Measurements from ENCODE around the gene SETBP1.

Gene SETBP1

DNA sequence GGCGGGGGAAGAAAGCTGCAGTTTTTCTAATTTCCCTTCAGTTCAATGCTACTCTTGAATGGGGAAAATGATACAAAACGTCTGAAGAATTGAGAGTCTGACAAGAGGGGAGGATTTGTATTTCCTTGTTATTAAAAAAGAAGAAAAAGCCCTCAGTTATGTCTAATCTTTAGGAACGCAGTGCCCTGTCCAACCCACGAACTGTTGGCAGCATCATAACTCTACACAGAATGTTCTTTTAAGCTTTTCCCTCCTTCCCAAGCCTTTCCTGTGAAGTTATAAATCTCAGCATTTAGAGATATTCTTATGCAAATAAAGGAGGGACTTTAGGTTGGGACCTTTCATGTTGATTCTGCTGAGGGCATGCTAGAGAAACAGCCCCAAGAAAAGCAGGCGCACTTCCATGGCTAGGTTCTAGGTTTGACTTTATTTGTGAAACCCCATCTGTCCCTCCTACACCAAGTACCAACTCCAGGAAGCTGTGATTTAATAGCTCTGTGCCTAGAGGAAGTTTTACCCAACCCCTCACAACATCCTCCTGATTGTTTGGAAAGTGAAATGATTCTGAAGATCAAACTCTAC, 288.6 kb downstream of the SETBP1 start:
- no peak for DNase-seq (ENCODE audit: low spot score)

DNA sequence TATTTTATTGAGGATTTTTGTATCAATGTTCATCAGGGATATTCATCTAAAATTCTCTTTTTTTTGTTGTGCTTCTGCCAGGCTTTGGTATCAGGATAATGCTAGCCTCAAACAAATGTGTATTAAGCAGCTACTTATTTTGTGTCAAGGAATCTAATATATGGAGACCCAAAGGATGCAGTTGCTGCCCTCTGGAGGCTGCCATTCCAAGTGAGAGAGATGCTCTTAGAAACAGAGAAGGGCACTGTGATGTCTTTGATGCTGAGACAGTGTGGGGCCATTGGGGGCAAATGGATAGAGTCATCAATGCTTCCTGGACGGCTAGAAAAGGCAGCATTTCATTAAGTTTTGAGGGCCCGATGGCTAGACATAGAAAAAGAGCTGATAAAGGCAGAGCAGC, 292.6 kb downstream of the SETBP1 start:
- DNase-seq (ENCODE audit: low spot score), result no peak

DNA sequence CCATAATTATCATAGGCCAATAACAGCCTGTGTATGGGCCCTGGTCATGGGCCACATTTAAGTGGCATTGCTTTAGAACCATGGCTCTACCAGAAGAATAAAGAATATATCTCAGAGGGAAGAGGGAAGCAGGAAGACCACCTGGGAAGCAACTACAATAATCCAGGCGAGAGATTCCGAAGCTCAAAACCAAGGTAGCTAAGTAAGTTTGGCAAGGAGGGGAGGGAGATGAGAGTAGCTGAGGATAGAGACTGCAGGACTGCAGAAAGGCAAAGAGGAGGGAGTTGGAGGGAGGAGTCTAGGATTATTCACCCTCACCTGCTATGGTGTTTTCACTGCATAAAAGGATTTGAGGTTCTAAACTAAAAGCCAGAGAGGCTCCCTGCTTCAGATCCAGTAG, 293.5 kb downstream of the SETBP1 start:
- DNase-seq (ENCODE audit: low spot score), result no peak

DNA sequence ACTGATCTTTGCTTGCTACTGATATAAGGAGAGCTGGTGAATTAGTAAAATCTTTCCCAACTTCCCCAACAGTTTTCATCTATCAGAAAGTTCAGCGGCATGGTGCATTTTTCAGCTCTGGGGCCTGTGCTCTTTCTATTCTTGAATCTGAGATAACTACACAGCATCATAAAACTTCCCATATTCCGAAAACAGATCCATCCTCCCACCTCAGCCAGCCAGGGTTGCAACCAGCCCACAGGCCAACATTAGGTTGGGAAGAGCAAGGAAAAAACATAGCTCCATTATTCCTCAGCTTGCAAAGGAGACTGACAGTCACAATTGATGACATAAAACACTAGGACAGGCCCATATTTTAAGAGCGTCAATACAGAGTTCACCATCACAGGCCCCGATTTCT, 297.2 kb downstream of the SETBP1 start:
- no peak for DNase-seq (ENCODE audit: low spot score)

DNA sequence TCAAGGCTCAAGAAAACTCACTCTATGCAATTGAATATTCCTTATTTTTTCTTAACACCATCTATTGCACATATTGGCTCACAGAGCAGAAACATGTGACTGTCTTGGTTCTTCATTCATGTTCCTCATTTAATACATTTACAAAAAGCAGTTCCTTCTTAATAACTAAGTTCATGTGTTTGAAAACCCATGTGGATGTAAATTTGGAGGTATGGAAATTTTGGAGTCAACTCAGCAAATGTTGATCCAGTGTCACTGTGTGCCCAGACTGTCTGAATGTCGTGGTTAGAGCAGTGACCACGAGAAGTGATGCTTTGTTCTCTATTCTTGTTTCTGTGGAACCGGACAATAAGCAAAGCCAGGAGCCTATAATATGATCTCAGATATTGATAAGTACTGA, 299.1 kb downstream of the SETBP1 start:
- peak; percentile 49 for DNase-seq (ENCODE audit: low spot score)

DNA sequence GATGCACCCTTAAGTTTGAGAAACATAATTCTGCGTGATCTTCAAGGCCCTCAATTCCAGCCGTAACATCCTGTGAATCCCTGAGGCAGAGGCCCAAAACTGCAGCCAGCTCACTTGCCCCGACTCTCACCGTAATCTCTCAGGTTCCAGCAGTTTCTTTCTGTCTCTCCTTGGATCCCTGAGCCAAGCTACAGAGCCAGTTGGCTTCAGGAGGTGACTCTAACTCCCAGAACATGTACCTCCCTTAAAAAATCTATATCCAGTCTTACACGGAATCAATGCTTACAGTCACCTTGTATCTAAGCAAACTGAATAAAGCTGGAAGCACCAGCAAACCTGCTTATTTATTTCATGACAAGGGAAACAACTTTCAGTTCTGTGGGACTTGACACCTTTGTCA, 300.4 kb downstream of the SETBP1 start:
- DNase-seq (ENCODE audit: low spot score), result no peak

DNA sequence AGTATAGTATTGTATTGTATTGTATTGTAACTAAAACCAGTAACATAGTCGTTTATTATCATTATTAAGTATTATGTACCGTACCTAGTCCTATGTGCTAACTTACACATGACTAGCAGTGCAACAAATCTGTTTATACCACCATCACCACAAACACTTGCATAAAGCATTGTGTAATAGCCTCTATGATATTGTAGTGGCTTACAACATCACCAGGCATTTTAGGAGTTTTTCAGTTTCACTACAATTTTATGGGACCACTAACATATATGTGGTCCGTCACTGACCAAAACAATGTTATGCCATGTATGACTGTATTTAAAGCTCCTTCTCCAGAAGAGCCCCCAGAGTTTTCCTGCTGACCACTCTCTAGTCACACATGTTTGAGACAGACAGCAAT, 306.2 kb downstream of the SETBP1 start:
- no peak for DNase-seq (ENCODE audit: low spot score)

DNA sequence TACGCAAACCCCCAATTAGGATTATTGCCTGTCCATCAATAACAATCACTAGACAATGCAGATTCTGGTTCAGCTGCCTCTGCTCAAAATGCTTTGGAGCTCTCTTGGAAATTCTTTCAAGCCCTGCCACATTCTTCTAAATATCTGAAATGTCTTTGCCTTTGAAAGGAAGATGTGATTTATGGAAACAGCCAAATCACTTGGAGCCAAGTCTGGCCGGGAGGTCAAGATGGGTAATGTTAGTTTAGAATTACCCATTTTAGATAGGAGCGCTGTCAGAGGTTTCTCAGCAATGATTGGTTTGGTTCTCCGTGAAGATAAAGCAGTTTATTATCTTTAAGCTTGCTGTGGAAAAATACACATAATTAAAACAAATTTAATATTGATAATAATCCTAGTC, 306.7 kb downstream of the SETBP1 start:
- DNase-seq (ENCODE audit: low spot score), result no peak

DNA sequence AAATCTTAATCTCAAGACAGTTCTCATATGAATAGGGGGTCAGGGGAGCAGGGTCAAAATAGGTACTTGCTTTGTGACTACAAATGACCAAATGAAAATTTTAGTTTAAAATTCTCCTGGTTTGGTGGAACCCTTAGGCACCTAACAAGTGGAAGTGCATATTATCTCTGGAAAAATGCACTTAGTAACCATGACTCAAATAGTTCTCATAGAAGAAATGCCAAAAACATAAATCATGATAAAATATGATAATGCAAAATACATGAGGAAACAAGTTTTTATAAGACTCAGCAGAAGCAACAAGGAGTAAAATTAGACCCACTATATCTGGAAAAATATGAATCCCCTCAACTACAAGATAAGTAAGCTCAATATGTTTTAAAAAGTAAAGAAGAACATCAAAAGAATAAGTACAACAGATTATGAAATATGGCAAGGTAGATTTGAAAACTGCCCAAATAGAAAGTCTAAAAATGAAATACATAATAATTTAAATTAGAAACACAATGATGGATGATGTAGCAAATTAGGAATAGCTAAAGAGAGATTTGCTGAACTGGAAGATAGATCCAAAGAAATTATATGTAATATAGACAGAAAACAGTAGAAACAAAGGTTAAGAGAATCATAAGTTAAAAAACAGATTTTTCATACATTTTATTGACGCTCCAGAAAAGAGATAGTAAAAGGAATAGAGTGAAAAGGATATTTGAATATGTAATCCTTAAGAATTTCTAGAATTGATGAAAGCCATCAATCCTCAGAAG, 308.3 kb downstream of the SETBP1 start:
- no peak for DNase-seq (ENCODE audit: low spot score)

DNA sequence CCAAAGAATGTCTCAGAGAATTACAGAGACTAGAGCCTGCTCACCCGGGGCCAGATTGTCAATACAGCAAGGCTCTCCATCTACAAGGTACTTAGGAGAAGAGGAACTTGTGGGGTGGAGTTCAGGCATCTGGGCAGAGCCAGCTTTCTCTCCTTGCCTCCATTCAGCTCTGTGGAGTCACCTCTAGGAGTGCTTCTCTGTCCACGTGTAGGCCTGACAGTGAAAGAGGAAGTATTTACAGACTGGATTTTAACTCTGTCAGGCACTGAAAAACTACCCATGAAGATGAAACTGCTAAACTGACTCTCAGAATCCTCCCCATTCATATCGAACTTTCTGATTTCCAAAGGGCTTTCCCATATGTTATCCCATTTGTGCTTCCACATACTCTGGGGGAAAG, 315.6 kb downstream of the SETBP1 start:
- no peak for DNase-seq (ENCODE audit: low spot score)

DNA sequence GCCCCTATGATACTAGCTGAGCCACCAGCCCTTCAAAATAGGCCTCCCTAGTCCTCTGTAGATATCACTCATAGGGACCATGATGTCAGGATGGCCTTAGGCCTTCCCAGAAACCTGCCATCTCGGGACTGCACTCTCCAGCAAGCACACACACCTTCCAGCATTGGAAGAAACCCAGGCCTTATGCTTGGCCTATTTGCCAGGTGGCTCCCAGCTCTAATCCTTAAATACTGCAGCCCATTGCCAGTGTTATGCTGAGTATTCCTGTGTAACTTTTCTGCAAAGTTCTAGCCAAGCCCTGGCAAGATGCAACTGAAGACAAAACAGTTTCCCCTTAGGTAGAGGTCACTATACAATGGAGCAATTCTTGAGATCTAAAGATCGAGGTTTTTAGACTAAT, 316.5 kb downstream of the SETBP1 start:
- DNase-seq (ENCODE audit: low spot score), result no peak

DNA sequence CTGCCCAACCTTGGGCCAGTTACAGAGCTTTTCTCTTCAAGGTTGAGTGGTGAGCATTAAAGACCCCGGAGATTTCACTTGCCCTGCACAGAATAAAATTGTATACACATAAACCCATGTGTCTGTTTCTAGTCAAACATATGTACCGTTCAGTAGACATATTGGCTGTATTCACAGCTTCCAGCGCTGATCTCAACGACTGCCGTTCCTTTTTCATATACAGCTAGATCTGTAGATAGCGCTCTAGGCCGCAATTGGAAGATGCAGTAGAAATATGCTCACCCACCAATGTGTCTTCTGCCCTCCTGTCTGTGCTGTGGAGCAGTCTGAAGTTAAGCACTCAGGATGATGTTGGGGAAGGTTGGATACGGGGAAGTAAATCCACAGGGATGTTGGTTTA, 317.7 kb downstream of the SETBP1 start:
- DNase-seq (ENCODE audit: low spot score), result no peak

DNA sequence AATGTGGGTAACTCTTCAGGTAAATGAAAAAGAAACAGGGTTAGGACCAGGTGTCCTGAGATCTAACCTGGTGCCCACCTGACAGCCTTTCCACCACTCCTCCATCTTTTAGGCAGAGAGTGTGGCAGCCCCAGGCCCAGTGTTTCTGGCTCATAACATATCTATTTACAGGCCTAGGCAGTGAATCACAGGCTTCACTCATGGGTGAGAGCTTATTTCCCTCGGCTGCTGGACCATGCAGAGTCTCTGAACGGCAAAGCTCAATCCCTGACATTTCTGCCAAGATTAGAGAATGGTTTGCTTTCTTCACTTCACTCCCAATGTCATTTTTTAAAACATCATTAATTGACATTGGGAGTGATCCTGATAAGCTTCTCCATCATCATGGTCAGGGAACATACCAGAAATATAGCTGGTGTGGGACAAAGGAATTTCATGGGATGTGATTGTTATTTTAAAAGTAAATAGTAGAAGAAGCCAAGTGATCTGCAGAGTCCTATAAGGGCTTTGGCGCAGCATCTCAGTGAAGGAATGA, 323.9 kb downstream of the SETBP1 start:
- DNase-seq (ENCODE audit: low spot score), result no peak

DNA sequence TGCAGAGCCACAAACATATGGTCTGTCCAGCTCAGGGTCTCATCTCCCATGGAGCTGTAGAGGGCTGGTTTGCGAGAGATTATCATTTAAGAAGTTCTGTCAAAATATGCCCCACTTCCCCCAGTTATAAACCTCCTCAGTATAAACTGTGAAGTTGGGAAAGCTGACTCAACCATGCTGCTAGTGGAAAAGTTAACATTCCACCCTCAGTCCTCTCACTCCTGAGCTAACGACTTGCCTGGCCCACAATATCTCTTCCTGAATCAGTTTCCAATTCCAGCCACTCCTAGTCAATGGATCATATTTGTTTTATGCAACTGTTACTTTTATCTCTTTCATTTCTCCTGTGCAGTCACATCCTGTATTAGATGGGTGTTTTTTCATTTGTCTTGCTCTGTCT, 326.2 kb downstream of the SETBP1 start:
- DNase-seq (ENCODE audit: low spot score), result no peak

DNA sequence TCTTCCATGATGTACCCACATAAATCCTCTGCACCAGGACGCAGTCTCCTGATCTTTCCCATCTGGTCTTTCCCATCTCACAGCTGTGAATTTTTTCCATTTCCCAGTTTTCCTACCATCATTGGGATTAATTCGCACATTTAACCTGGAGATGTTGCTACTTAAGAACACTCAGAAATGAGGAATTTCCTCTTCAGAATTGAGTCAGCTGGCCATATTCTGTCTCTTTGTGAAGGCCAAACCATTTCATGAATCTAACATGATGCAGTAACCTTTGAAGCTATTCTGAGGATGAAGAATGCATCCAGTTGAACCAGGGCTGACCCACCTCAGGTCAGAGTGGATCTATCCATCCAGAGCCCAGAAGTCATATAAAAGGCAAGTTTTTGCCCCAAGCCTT, 326.8 kb downstream of the SETBP1 start:
- no peak for DNase-seq (ENCODE audit: low spot score)

DNA sequence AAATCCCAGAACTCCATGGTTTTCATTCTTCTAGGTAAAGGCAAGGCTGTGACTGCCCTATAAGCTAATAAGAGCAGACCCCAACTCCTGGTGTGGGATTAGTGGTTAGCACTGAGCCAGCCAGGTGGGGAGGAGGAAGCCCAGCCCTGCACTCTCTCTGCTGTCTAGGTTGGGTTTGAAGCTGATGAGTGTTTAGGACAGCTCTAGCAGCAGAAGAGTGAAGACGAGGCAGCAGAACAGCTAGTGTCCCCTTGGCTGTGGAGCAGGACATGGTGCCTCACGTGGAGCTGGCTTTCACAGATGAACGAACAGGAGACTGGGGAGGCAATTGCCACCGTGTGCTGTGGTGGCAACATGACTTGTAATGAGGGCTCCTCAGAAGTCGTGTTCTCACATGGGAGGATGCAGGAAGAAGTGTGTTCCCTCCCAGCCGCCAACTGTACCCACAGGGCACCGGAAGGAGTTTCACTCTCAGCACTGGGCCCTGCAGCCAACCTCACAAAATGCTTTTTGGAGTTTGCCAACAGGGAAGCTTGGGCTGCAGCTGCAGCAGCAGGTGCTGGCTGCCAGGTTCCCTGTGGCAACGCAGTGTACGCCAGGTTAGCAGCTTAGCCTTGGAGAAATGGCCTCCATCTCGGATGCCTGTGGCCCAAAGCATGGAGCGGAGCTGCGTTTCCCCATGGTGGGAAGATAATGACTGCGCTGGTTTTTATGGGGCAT, 328.2 kb downstream of the SETBP1 start:
- DNase-seq (ENCODE audit: low spot score), result no peak

DNA sequence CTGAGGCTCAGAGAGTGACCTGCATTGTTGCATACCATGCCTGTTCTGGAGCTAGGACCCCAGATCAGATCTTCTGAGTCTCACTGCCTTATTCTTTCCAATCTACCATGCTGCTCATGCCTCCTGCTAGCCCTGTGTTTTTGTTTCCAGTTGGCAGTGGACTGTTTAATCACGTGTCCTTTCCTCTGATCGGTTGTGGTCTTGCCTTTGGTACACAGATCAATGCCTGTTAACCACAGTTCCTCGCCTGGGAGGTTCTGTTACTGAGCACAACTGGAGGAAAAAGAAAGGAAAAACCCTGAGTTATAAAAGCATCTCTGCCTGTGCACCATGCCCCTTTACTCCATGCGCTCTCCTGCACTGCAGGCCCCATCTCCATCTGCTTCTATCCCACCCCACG, 329.1 kb downstream of the SETBP1 start:
- no peak for DNase-seq (ENCODE audit: low spot score)

DNA sequence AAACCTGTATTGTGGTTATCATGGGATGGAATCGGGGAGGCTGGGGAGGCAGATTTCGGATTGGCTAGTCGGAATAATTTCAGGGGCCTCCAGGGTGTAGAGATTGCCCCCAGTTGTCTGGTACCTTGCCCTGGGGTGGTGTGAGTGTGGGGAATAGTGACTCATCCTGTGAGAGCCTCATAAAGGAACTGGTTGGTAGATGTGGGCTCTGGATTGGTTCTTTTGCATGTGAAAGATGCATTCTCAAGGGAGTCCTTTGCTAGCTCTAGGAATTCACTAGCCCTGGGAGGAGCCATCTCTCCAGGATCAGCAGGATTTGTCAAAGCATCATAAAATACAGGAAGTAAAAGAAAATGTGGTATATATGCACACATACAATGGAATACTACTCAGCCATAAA, 331.6 kb downstream of the SETBP1 start:
- no peak for DNase-seq (ENCODE audit: low spot score)

DNA sequence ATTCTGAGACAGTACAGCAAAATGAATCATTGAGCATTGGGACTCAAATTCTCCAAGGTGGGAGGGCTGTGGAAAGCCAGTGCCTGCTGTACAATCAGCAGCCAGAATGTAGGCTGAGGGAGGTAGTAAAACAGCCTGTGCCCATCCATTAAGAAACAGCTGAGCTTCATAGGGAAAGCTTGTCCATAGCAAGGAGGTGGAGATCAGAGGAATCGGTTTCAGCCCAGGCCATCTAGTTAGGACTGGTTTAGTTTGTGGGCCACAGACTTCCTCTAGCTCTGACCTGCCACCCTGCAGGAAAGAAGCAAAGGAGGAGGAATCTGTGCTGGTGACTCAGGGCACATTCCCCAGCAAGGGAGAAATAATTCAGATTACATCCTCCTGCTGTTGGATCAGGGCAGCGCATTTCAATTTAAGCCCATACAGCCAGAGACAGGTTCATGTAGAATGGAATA, 333.4 kb downstream of the SETBP1 start:
- no peak for DNase-seq (ENCODE audit: low spot score)

DNA sequence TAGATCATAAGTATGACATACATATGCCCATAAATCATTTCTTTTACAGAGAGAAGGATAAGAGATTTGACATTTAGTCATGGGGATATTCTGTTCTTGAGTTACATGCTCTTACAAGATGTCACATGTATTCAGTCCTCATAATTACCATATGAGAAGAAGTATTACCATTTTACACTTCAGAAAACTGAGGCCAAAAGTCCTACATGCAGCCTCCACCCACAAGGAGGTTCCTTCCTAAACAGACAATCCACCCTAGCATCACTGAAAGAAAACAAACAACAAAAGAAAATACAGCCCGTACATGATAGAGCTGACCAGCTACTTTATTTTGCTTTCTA, 335.1 kb downstream of the SETBP1 start:
- no peak for DNase-seq (ENCODE audit: low spot score)

DNA sequence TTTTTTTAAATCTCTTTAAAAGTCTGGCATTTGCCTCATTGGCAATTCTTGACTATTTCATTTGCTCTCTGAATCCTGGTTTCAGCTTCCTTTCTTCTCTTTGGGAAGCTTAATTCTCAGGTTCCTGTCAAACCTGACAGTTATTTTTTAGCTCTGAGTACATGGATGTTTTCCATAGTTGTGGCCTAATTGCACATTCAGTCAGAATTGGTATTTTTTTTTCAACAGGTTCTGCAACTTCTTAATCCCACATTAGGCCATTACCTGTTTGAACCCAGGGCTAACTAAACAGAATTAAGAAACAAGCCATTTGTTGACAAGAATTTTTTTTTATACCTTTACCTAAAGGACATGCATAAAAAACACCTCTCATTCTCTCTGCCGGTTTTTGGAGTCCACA, 338.8 kb downstream of the SETBP1 start:
- DNase-seq (ENCODE audit: low spot score), result no peak

DNA sequence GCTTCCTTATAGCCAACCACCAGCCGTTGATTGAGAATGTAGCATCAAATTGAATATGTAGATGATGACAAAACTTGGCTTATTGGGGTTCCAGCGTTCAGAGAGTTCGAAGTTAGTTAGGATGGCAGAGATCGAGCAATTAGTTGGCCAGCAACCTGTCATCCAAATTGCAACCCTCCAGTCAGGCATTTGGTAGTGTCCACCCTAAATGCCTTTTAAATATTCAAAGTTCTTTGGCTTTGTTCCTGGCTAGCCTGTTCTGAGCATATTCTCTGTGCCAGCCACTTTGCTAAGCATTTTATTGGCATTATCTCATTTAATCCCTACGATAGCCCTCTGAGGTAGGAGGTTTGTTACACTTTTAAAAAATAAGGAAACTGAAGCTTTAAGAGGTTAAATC, 342.8 kb downstream of the SETBP1 start:
- no peak for DNase-seq (ENCODE audit: low spot score)

DNA sequence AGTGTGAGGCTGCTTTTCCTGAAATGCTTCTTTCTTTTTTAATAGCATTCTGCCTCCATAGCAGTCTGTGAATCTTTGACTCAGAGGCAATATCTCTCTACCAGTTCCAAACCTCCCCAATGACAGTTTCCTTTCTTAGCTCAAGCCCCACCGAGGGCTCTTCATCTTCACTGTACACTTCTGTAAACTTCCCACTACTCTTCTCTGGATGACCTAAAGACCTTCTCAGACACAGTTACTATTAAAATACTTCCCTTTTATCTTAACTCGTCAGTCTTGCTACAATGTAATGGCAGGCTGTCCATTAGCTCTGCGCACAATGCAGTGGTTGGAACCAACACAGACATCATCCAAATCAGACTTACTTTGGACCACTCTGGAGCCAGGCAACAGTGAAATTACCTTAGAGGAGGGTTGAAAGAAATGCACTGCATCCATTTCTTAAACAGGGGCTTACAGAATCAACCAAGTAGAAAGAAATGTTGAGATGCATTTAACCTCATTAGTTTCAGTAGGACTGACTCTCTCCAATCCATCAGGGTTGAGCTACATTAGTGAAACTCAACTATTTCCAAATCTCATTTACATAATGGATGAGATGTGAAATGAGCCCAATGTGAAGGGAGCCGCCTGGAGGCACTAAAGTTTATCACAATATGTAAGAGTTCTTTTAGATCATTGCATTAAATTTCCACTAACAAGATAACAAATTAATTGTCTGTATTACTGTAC, 343.8 kb downstream of the SETBP1 start:
- no peak for DNase-seq (ENCODE audit: low spot score)

Measured in pons (tissue), 1 donor.